HL-60 (cell line): ENCODE results near the gene PHTF1.

Source experiments
- DNase-seq, 2 experiments: peaks; one replicate each; pipeline ENCODE4 v3.0.0-alpha.2; 2010 to 2020; ENCODE audit warnings: low read depth in 1 of 2, low spot score in 1 of 2
- H3K27ac ChIP-seq: fragments of 250-450 bp; sonication (Bioruptor Pico); replicated peaks from 2 replicates; pipeline ENCODE4 v1.5.1; 2020; ENCODE audit warnings: mild to moderate bottlenecking, moderate library complexity
- H3K27me3 ChIP-seq: fragments of 250-450 bp; sonication (Bioruptor Pico); 2 replicates; pipeline ENCODE4 v1.5.1; 2021; ENCODE audit warnings: mild to moderate bottlenecking, moderate library complexity; ENCODE audit not compliant: insufficient read depth, poor library complexity, severe bottlenecking
- H3K4me3 ChIP-seq: replicated peaks from 2 replicates; pipeline ENCODE4 v1.5.1; 2011; ENCODE audit warnings: mild to moderate bottlenecking, control low read depth, low read length; ENCODE audit not compliant: insufficient read depth
- CTCF ChIP-seq: IDR thresholded peaks from one replicate; pipeline ENCODE4 v1.5.1; 2011; ENCODE audit warnings: low read length, control low read depth, inconsistent platforms; ENCODE audit not compliant: insufficient read depth
- GABPA ChIP-seq: IDR thresholded peaks from 2 replicates; pipeline ENCODE4 v1.6.1; 2012; ENCODE audit warnings: low read depth
- POLR2AphosphoS5 ChIP-seq: IDR thresholded peaks from 2 replicates; pipeline ENCODE4 v1.6.1; 2012; ENCODE audit warnings: low read depth
- REST ChIP-seq: IDR thresholded peaks from 2 replicates; pipeline ENCODE4 v1.6.1; 2012; ENCODE audit warnings: low read depth; ENCODE audit not compliant: insufficient replicate concordance
- SPI1 ChIP-seq: IDR thresholded peaks from 2 replicates; pipeline ENCODE4 v1.6.1; 2012; ENCODE audit warnings: low read depth, mild to moderate bottlenecking, borderline replicate concordance

PHTF1 gene

GRCh38 chr1:113659035-113659434 lies 100.3 kb downstream of the PHTF1 start:
- Histone ChIP-seq H3K27me3 (no peaks in the 10 kb centered on the region), H3K27ac (no peak overlapping the region), H3K4me3 (no peak overlapping the region)
- no peak for DNase-seq
- no peak for TF ChIP-seq POLR2AphosphoS5
- TF ChIP-seq CTCF, result no peak
- no peak for TF ChIP-seq SPI1
- no peak for TF ChIP-seq GABPA
- no peak for TF ChIP-seq REST

GRCh38 chr1:113657556-113658063 lies 101.7 kb downstream of the PHTF1 start:
- Histone ChIP-seq H3K4me3 (no peak overlapping the region), H3K27ac (no peak overlapping the region), H3K27me3 (no peaks in the 10 kb centered on the region)
- no peak for DNase-seq
- TF ChIP-seq CTCF (no peak), GABPA (no peak)

GRCh38 chr1:113657126-113657525 lies 102.2 kb downstream of the PHTF1 start:
- TF ChIP-seq POLR2AphosphoS5, result no peak
- TF ChIP-seq CTCF, result no peak
- no peak for TF ChIP-seq REST
- no peak for TF ChIP-seq GABPA
- no peak for TF ChIP-seq SPI1
- Histone ChIP-seq H3K27ac (no peak overlapping the region), H3K4me3 (no peak overlapping the region), H3K27me3 (no peaks in the 10 kb centered on the region)
- no peak for DNase-seq

GRCh38 chr1:113654883-113655282 lies 104.4 kb downstream of the PHTF1 start:
- no peak overlapping the region for H3K4me3 ChIP-seq
- H3K27me3 ChIP-seq, result no peaks in the 10 kb centered on the region
- TF ChIP-seq CTCF, result no peak
- TF ChIP-seq REST, result no peak
- TF ChIP-seq SPI1, result no peak
- no peak for TF ChIP-seq GABPA
- no peak for TF ChIP-seq POLR2AphosphoS5
- no peak overlapping the region for H3K27ac ChIP-seq
- DNase-seq, result no peak
